Smooth muscle cell (in vitro differentiated cells): ENCODE data around the gene HOXA1. TPM values are rescaled to one million over a fixed set of nuclear protein-coding genes. Genes with fewer than 3 reads are reported as not detected.

ENCODE experiments used
- DNase-seq: peaks from one replicate; lab custom pipeline; 2025; ENCODE audit not compliant: unreplicated experiment; lab: John Stamatoyannopoulos, UW
- H2AFZ ChIP-seq: fragments of 200-600 bp; sonication (generic); 2 replicates; pipeline ENCODE4 v1.6.0; 2016; ENCODE audit warnings: antibody characterized with exemption, low read depth, mild to moderate bottlenecking
- H3F3A ChIP-seq: fragments of 200-600 bp; sonication (generic); 2 replicates; pipeline ENCODE4 v1.6.0; 2017; ENCODE audit warnings: antibody characterized with exemption, low read depth
- H3K27ac ChIP-seq: fragments of 200-600 bp; sonication (generic); 2 replicates; pipeline ENCODE4 v1.5.1; 2016; ENCODE audit warnings: low read depth, mild to moderate bottlenecking
- H3K27me3 ChIP-seq: fragments of 200-600 bp; sonication (generic); 2 replicates; pipeline ENCODE4 v1.6.1; 2016; ENCODE audit warnings: low read depth, mild to moderate bottlenecking
- H3K36me3 ChIP-seq: fragments of 200-600 bp; sonication (generic); 2 replicates; pipeline ENCODE4 v1.5.1; 2016; ENCODE audit warnings: low read depth
- H3K4me1 ChIP-seq: fragments of 200-600 bp; sonication (generic); 2 replicates; pipeline ENCODE4 v1.5.1; 2016; ENCODE audit warnings: low read depth
- H3K4me2 ChIP-seq: fragments of 200-600 bp; sonication (generic); 2 replicates; pipeline ENCODE4 v1.6.0; 2016; ENCODE audit warnings: mild to moderate bottlenecking
- H3K4me3 ChIP-seq: fragments of 200-600 bp; sonication (generic); 2 replicates; pipeline ENCODE4 v1.5.1; 2016; ENCODE audit warnings: mild to moderate bottlenecking
- H3K79me2 ChIP-seq: fragments of 200-600 bp; sonication (generic); 2 replicates; pipeline ENCODE4 v1.6.0; 2016; ENCODE audit warnings: low read depth, mild to moderate bottlenecking
- H3K9ac ChIP-seq: fragments of 200-600 bp; sonication (generic); 2 replicates; pipeline ENCODE4 v1.6.0; 2016; ENCODE audit warnings: low read depth
- H3K9me3 ChIP-seq: fragments of 200-600 bp; sonication (generic); replicated peaks from 2 replicates; pipeline ENCODE4 v1.5.1; 2016; ENCODE audit warnings: low read depth
- H4K20me1 ChIP-seq: fragments of 200-600 bp; sonication (generic); 2 replicates; pipeline ENCODE4 v1.6.0; 2016; ENCODE audit warnings: low read depth
- CTCF ChIP-seq: fragments of 200-600 bp; sonication (generic); IDR thresholded peaks from 2 replicates; pipeline ENCODE4 v1.5.1; 2017; ENCODE audit warnings: borderline replicate concordance, mild to moderate bottlenecking, antibody characterized with exemption; ENCODE audit not compliant: insufficient read depth, poor library complexity, severe bottlenecking
- WGBS: methylation state at CpG from one replicate; pipeline ENCODE4 v1.1.7; 2016; ENCODE audit warnings: low lambda C conversion rate; 5-methylcytosine and 5-hydroxymethylcytosine counted together
- polyA plus RNA-seq: library from polyadenylated mRNA; unstranded; fragments of >200 nt; fragmentation: Nextera tagmentation; extraction: Ambion mirVana; gene quantifications from 2 replicates; pipeline ENCODE4 v1.2.1, GENCODE V29; 2016
- total RNA-seq: library from RNA; depleted of rRNA; stranded (reverse); fragments of >200 nt; gene quantifications from 2 replicates; pipeline ENCODE4 v1.2.3, GENCODE V29; 2014

HOXA1 gene
- total RNA-seq (0.40 TPM in 1 of 2 replicates, not detected in the other), polyA plus RNA-seq (not detected in 2 replicates)

GRCh38 chr7:27095897-27096767, at the start of gene HOXA1:
TSS of gene HOXA1 (minus strand) at chr7:27096000. CDS start at chr7:27095912, 88 bp downstream.
- no peaks in the 10 kb centered on the region for H3F3A ChIP-seq
- peak within 1 kb of the TSS; percentile 52 for H3K9ac ChIP-seq
- DNase-seq, result no peak
- no peaks in the 10 kb centered on the region for H3K36me3 ChIP-seq
- no peaks in the 10 kb centered on the region for H3K79me2 ChIP-seq
- peak within 1 kb of the TSS; percentile 72 for H3K4me3 ChIP-seq
- peaks cover 8% of the 10 kb centered on the region for H3K4me1 ChIP-seq
- no peak within 1 kb of the TSS for H3K27ac ChIP-seq
- no peaks in the 10 kb centered on the region for H3K9me3 ChIP-seq
- H3K27me3 ChIP-seq, result peaks cover 100% of the 10 kb centered on the region
- peaks cover 23% of the 10 kb centered on the region for H4K20me1 ChIP-seq
- TF ChIP-seq CTCF, result no peak
- H3K4me2 ChIP-seq, result peak within 1 kb of the TSS; percentile 99
- WGBS, result 2% methylated on average over 66 of the region's 68 CpGs
- peak within 1 kb of the TSS; percentile 92 for H2AFZ ChIP-seq

- no peak overlapping the region for H3K4me3 ChIP-seq
- no peak for TF ChIP-seq CTCF
- no peaks in the 10 kb centered on the region for H3K36me3 ChIP-seq
- no peak overlapping the region for H3K27ac ChIP-seq
- peaks cover 7% of the 10 kb centered on the region for H3K4me1 ChIP-seq
- H3F3A ChIP-seq, result no peaks in the 10 kb centered on the region
- H3K27me3 ChIP-seq, result peaks cover 100% of the 10 kb centered on the region
- H3K4me2 ChIP-seq, result no peak overlapping the region
- H3K9me3 ChIP-seq, result no peaks in the 10 kb centered on the region
- WGBS, result 70% methylated on average over 44 of the region's 47 CpGs
- H2AFZ ChIP-seq, result no peak overlapping the region
- no peaks in the 10 kb centered on the region for H3K79me2 ChIP-seq
- H3K9ac ChIP-seq, result no peak overlapping the region
- no peaks in the 10 kb centered on the region for H4K20me1 ChIP-seq
- DNase-seq, result no peak
Observed at GRCh38 chr7:27145165-27145913, 49.5 kb upstream of the HOXA1 start.

GRCh38 chr7:27144781-27145164, 49.0 kb upstream of the HOXA1 start:
- Histone ChIP-seq H3K36me3 (no peaks in the 10 kb centered on the region), H3K27me3 (peaks cover 100% of the 10 kb centered on the region), H3K9me3 (no peaks in the 10 kb centered on the region), H3K27ac (no peak overlapping the region), H3K4me1 (peaks cover 7% of the 10 kb centered on the region), H2AFZ (no peak overlapping the region), H3K4me3 (no peak overlapping the region), H3F3A (no peaks in the 10 kb centered on the region), H4K20me1 (no peaks in the 10 kb centered on the region), H3K9ac (no peak overlapping the region), H3K79me2 (no peaks in the 10 kb centered on the region), H3K4me2 (no peak overlapping the region)
- 26% methylated on average over 28 of the region's 31 CpGs for WGBS
- DNase-seq, result no peak
- TF ChIP-seq CTCF, result no peak
